ENCODE measurements around the gene ISM1. TPM values are rescaled to one million over a fixed set of nuclear protein-coding genes. Genes with fewer than 3 reads are reported as not detected.
A peak's percentile ranks its signal among the peaks of the same experiment; 100 is the strongest.

ISM1 gene
- total RNA-seq, 3 donors from 2014 or later: 13.0 to 18.7 (median 15.2) TPM

DNA sequence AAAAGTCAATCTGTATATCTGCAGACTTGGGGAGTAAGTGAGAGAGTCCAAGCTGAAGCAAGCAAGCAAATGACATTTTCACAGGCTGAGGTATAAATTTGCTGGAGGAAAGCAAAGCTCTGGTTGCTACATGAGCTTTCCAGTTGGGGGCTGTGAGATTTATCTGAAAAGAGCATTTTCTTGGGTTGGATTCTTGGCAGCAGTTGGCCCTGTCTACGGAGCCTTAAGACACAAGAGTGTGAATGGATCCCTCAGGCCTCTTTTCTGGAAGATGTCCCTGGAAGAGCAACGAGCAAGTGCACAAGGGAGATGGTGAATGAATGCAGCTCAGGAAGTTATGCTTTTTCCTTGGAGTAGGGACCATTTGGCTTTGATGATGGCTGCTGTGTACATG, 30.8 kb downstream of the ISM1 start:
- no peaks in the 10 kb centered on the region for H3K27me3 ChIP-seq
- H3K4me3 ChIP-seq: no peak overlapping the region
- no peaks in the 10 kb centered on the region for H3K9me3 ChIP-seq
- no peak for DNase-seq (ENCODE audit: low spot score in 2 of 2)
- intact Hi-C loops (cut with DNase I; ENCODE audit: low total_unique reads): no loop called here
- no peaks in the 10 kb centered on the region for H3K4me1 ChIP-seq
- peak overlapping the region in 1 of 2 donors; percentile 44 for H3K27ac ChIP-seq
- H3K36me3 ChIP-seq: no peaks in the 10 kb centered on the region
- no peak for TF ChIP-seq POLR2AphosphoS5 (IDR thresholded peaks at IDR 0.05)
- TF ChIP-seq CTCF (IDR thresholded peaks at IDR 0.05): no peak
- TF ChIP-seq POLR2A (IDR thresholded peaks at IDR 0.05): no peak

- H3K4me3 ChIP-seq: no peak overlapping the region
- intact Hi-C loops (cut with DNase I; ENCODE audit: low total_unique reads): no loop called here
- TF ChIP-seq POLR2A (IDR thresholded peaks at IDR 0.05) (no peak), CTCF (IDR thresholded peaks at IDR 0.05) (no peak), POLR2AphosphoS5 (IDR thresholded peaks at IDR 0.05) (no peak)
- H3K27me3 ChIP-seq: no peaks in the 10 kb centered on the region
- H3K27ac ChIP-seq: no peak overlapping the region
- H3K36me3 ChIP-seq: no peaks in the 10 kb centered on the region
- no peak for DNase-seq (ENCODE audit: low spot score in 2 of 2)
- H3K4me1 ChIP-seq: no peaks in the 10 kb centered on the region
- H3K9me3 ChIP-seq: no peaks in the 10 kb centered on the region
Measured at GRCh38 chr20:13255356-13255755, 34.3 kb downstream of the ISM1 start.

DNA sequence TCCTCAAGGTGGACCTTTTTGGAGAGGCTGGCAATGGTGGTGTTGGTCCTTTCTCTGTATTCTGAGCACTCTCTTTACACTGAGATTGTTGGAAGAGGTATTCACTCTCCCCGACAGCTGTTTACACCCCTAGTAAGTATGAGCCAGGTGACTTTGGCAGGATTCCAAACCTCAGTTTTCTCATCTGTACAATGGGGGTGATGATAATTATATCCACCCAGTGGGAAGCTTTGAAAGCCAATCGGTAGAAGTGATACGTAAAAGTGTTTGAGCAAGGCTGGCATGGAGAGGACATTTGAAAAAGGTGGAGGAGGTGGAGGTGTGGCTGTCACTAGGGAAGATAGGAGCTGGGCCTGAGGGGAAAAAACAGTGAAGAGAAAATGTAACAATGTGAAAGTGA, 35.5 kb downstream of the ISM1 start:
- intact Hi-C loops (cut with DNase I; ENCODE audit: low total_unique reads): no loop called here
- Histone ChIP-seq H3K27ac (no peak overlapping the region), H3K27me3 (no peaks in the 10 kb centered on the region), H3K4me3 (no peak overlapping the region), H3K36me3 (no peaks in the 10 kb centered on the region), H3K4me1 (no peaks in the 10 kb centered on the region), H3K9me3 (no peaks in the 10 kb centered on the region)
- no peak for DNase-seq (ENCODE audit: low spot score in 2 of 2)
- TF ChIP-seq POLR2AphosphoS5 (IDR thresholded peaks at IDR 0.05): peak in 1 of 3 donors; percentile 9
- TF ChIP-seq CTCF (IDR thresholded peaks at IDR 0.05): no peak

- Histone ChIP-seq H3K27me3 (no peaks in the 10 kb centered on the region), H3K4me3 (no peak overlapping the region), H3K4me1 (no peaks in the 10 kb centered on the region), H3K9me3 (no peaks in the 10 kb centered on the region), H3K27ac (no peak overlapping the region), H3K36me3 (no peaks in the 10 kb centered on the region)
- TF ChIP-seq POLR2A (IDR thresholded peaks at IDR 0.05) (no peak), CTCF (IDR thresholded peaks at IDR 0.05) (no peak), POLR2AphosphoS5 (IDR thresholded peaks at IDR 0.05) (no peak)
- no peak for DNase-seq (ENCODE audit: low spot score in 2 of 2)
- intact Hi-C loops (cut with DNase I; ENCODE audit: low total_unique reads): no loop called here
Measured at GRCh38 chr20:13259921-13260320, 38.8 kb downstream of the ISM1 start.

DNA sequence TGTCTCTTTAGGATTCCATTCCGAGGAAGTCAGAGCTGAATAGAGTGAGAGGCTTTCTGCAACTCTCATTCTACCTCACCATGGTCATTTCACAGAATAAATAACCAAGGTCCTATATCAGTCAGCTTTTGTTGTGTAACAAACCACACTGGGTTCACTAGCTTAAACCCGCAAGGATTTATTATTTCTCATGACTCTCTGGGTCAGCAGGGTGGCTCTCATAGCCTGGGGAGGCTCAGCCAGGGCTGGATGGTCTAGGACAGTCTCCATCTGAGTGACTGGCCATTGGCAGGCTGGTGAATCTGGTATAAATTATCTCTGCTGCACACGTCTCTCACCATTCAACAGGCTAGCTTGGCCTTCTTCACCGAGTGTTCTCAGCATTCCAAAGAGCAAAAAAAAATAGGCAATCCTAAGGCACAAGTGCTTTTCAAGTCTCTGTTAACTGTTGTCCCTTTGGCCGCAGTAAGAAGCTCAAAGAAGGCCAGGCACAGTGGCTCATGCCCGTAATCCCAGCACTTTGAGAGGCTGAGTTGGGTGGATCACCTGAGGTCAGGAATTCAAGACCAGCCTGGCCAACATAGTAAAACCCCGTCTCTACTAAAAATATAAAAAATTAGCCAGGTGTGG, 39.7 kb downstream of the ISM1 start:
- Histone ChIP-seq H3K27me3 (no peaks in the 10 kb centered on the region), H3K4me1 (no peaks in the 10 kb centered on the region), H3K9me3 (no peaks in the 10 kb centered on the region), H3K4me3 (no peak overlapping the region), H3K36me3 (no peaks in the 10 kb centered on the region), H3K27ac (no peak overlapping the region)
- no peak for DNase-seq (ENCODE audit: low spot score in 2 of 2)
- intact Hi-C loops (cut with DNase I; ENCODE audit: low total_unique reads): no loop called here
- no peak for TF ChIP-seq CTCF (IDR thresholded peaks at IDR 0.05)
- TF ChIP-seq POLR2AphosphoS5 (IDR thresholded peaks at IDR 0.05): no peak
- TF ChIP-seq POLR2A (IDR thresholded peaks at IDR 0.05): no peak
